CD14-positive monocyte (primary cell): Measurements from ENCODE around the gene MITF. TPM values are rescaled to one million over a fixed set of nuclear protein-coding genes. Genes with fewer than 3 reads are reported as not detected.

Source experiments
- DNase-seq, 3 donors: peaks; one replicate each; pipeline ENCODE4 v3.0.0-alpha.2; 2011 to 2022
- H2AFZ ChIP-seq: 2 replicates; pipeline ENCODE4 v1.6.0; 2012; ENCODE audit warnings: mild to moderate bottlenecking, low read depth, low read length, inconsistent platforms; ENCODE audit not compliant: insufficient read depth, poor library complexity, severe bottlenecking
- H3K27ac ChIP-seq, 2 donors: 1 replicate in 1 of 2; 2 replicates in 1 of 2; pipeline ENCODE4 v1.5.1; 2012 to 2013; ENCODE audit warnings: low read length in 2 of 2, control low read depth in 1 of 2, inconsistent platforms in 1 of 2, low read depth in 1 of 2, mild to moderate bottlenecking in 1 of 2
- H3K27me3 ChIP-seq, 2 donors: one replicate each; pipeline versions ENCODE4 v1.6.0 to v1.6.1; 2011 to 2013; ENCODE audit warnings: low read length in 2 of 2; ENCODE audit not compliant: control insufficient read depth in 2 of 2, insufficient read depth in 2 of 2
- H3K36me3 ChIP-seq, 2 donors: replicated peaks in 1 of 2; 1 replicate in 1 of 2; 2 replicates in 1 of 2; pipeline versions ENCODE4 v1.5.1 to v1.6.1; 2012 to 2013; ENCODE audit warnings: low read length in 2 of 2, control low read depth in 1 of 2, inconsistent platforms in 1 of 2, mild to moderate bottlenecking in 1 of 2; ENCODE audit not compliant: insufficient read depth in 2 of 2, control insufficient read depth in 1 of 2
- H3K4me1 ChIP-seq, 2 donors: 1 replicate in 1 of 2; 2 replicates in 1 of 2; pipeline versions ENCODE4 v1.5.1 to v1.6.1; 2012 to 2013; ENCODE audit warnings: low read length in 2 of 2, control low read depth in 1 of 2, inconsistent platforms in 1 of 2, mild to moderate bottlenecking in 1 of 2, moderate library complexity in 1 of 2; ENCODE audit not compliant: insufficient read depth in 2 of 2, control insufficient read depth in 1 of 2
- H3K4me2 ChIP-seq: replicated peaks from 2 replicates; pipeline ENCODE3; 2012; ENCODE audit warnings: low read length, moderate library complexity, mild to moderate bottlenecking; ENCODE audit not compliant: poor library complexity, severe bottlenecking; ENCODE audit errors: extremely low read depth
- H3K4me3 ChIP-seq, 3 experiments: fragments of 200-600 bp in 1 of 3; sonication (generic) in 1 of 3; replicated peaks in 1 of 3; 1 replicate in 2 of 3; 2 replicates in 1 of 3; pipeline ENCODE4 v1.5.1; 2011 to 2013; ENCODE audit warnings: low read length in 3 of 3, mild to moderate bottlenecking in 3 of 3, control low read depth in 2 of 3, low read depth in 2 of 3, inconsistent platforms in 1 of 3, moderate library complexity in 1 of 3
- H3K79me2 ChIP-seq: 2 replicates; pipeline ENCODE4 v1.6.0; 2012; ENCODE audit warnings: mild to moderate bottlenecking, control low read depth, inconsistent platforms, low read length, moderate library complexity; ENCODE audit not compliant: insufficient read depth
- H3K9ac ChIP-seq: 2 replicates; pipeline ENCODE4 v1.6.0; 2017; ENCODE audit warnings: low read length, mild to moderate bottlenecking; ENCODE audit not compliant: insufficient read depth, poor library complexity, severe bottlenecking
- H3K9me3 ChIP-seq, 2 donors: replicated peaks in 1 of 2; 1 replicate in 1 of 2; 2 replicates in 1 of 2; pipeline versions ENCODE4 v1.5.1 to v1.6.1; 2012 to 2013; ENCODE audit warnings: low read length in 2 of 2, control low read depth in 1 of 2; ENCODE audit not compliant: control insufficient read depth in 1 of 2, insufficient read depth in 1 of 2
- H4K20me1 ChIP-seq: 2 replicates; pipeline ENCODE4 v1.6.0; 2012; ENCODE audit warnings: mild to moderate bottlenecking, low read length, control low read depth, moderate library complexity; ENCODE audit not compliant: insufficient read depth
- H3K27ac Mint-ChIP-seq, 7 donors: one replicate each; pipeline ENCODE4 v1.8.0; 2020; ENCODE audit warnings: mild to moderate bottlenecking in 7 of 7, mixed read lengths in 7 of 7, moderate library complexity in 6 of 7, inconsistent platforms in 2 of 7
- H3K27me3 Mint-ChIP-seq, 3 donors: one replicate each; pipeline ENCODE4 v1.8.0; 2021 to 2022; ENCODE audit warnings: low read depth in 3 of 3, mild to moderate bottlenecking in 3 of 3, mixed read lengths in 3 of 3, moderate library complexity in 3 of 3, inconsistent platforms in 1 of 3
- H3K36me3 Mint-ChIP-seq, 2 donors: one replicate each; pipeline ENCODE4 v1.8.0; 2020; ENCODE audit warnings: mixed read lengths in 2 of 2, inconsistent platforms in 1 of 2, mild to moderate bottlenecking in 1 of 2
- H3K4me1 Mint-ChIP-seq: one replicate; pipeline ENCODE4 v1.8.0; 2020; ENCODE audit warnings: mild to moderate bottlenecking, mixed read lengths
- H3K4me3 Mint-ChIP-seq, 2 donors: one replicate each; pipeline ENCODE4 v1.8.0; 2020; ENCODE audit warnings: mild to moderate bottlenecking in 2 of 2, mixed read lengths in 2 of 2, moderate library complexity in 1 of 2
- H3K9me3 Mint-ChIP-seq, 7 donors: one replicate each; pipeline ENCODE4 v1.8.0; 2020 to 2022; ENCODE audit warnings: mixed read lengths in 7 of 7, mild to moderate bottlenecking in 6 of 7, moderate library complexity in 6 of 7, inconsistent platforms in 2 of 7
- CTCF ChIP-seq: fragments of 200-600 bp; IDR thresholded peaks from one replicate; pipeline ENCODE4 v1.8.0; 2022; ENCODE audit warnings: antibody characterized with exemption, mild to moderate bottlenecking
- WGBS: methylation state at CpG from one replicate; pipeline ENCODE4 v1.1.5; 2013; ENCODE audit warnings: missing lambda C conversion rate; ENCODE audit not compliant: insufficient coverage; 5-methylcytosine and 5-hydroxymethylcytosine counted together
- intact Hi-C, 2 donors: fragments of 100-400 bp; cut with micrococcal nuclease; formaldehyde crosslinking; loops; one replicate each; pipeline versions ENCODE4 v1.15.0 to v1.15.1; 2023
- polyA plus RNA-seq, 3 donors: library from polyadenylated mRNA; depleted of rRNA in 1 of 3; unstranded in 2 of 3; stranded (reverse) in 1 of 3; fragments of 300-500 nt in 2 of 3; fragments of >200 nt in 1 of 3; fragmentation: Illumina TruSeq in 2 of 3; gene quantifications; 1 replicate in 2 of 3; 2 replicates in 1 of 3; pipeline ENCODE4 v1.2.3, GENCODE V29; 2012 to 2021

The MITF gene
- polyA plus RNA-seq, 3 donors = 7.0 to 15.1 (median 12.1) TPM

GRCh38 chr3:69936266-69936665 is 197.0 kb downstream of the MITF start:
- Mint-ChIP-seq H3K36me3 (peaks cover 7 to 15% of the 10 kb centered on the region in 2 donors), H3K27me3 (no peaks in the 10 kb centered on the region), H3K4me3 (no peak overlapping the region), H3K9me3 (no peaks in the 10 kb centered on the region), H3K4me1 (peaks cover 5% of the 10 kb centered on the region), H3K27ac (no peak overlapping the region)
- no peak overlapping the region for H3K4me3 ChIP-seq
- TF ChIP-seq CTCF = no peak
- no peak overlapping the region for H3K4me2 ChIP-seq
- intact Hi-C loops = no loop called here
- no peak overlapping the region for H2AFZ ChIP-seq
- no peak overlapping the region for H3K9ac ChIP-seq
- H3K27ac ChIP-seq = no peak overlapping the region
- no peaks in the 10 kb centered on the region for H3K9me3 ChIP-seq
- H3K27me3 ChIP-seq = no peaks in the 10 kb centered on the region
- no peaks in the 10 kb centered on the region for H4K20me1 ChIP-seq
- no peak for DNase-seq
- no peaks in the 10 kb centered on the region for H3K79me2 ChIP-seq
- no CpG with 5 or more reads among the region's 6 CpGs for WGBS
- H3K36me3 ChIP-seq = peaks cover 3 to 18% of the 10 kb centered on the region in 2 donors
- no peaks in the 10 kb centered on the region for H3K4me1 ChIP-seq

GRCh38 chr3:69938061-69938460 is 198.8 kb downstream of the MITF start:
- Histone ChIP-seq H3K36me3 (peaks cover 9 to 30% of the 10 kb centered on the region in 2 donors), H3K9me3 (no peaks in the 10 kb centered on the region), H3K4me3 (no peak overlapping the region), H3K4me2 (no peak overlapping the region), H3K27ac (no peak overlapping the region), H3K9ac (no peak overlapping the region), H4K20me1 (no peaks in the 10 kb centered on the region), H3K27me3 (no peaks in the 10 kb centered on the region), H3K4me1 (no peaks in the 10 kb centered on the region), H2AFZ (no peak overlapping the region), H3K79me2 (no peaks in the 10 kb centered on the region)
- H3K27me3 Mint-ChIP-seq = no peaks in the 10 kb centered on the region
- H3K27ac Mint-ChIP-seq = no peak overlapping the region
- no peaks in the 10 kb centered on the region for H3K9me3 Mint-ChIP-seq
- DNase-seq = no peak
- no peak for TF ChIP-seq CTCF
- H3K4me1 Mint-ChIP-seq = no peaks in the 10 kb centered on the region
- intact Hi-C loops = no loop called here
- H3K4me3 Mint-ChIP-seq = no peak overlapping the region
- 100% methylated on average over 1 of the region's 6 CpGs for WGBS
- peaks cover 15 to 30% of the 10 kb centered on the region in 2 donors for H3K36me3 Mint-ChIP-seq
